Hypothalamus (tissue), 51 donors: Measurements from ENCODE around the gene CIBAR2.
"Not testable (repeated sequence)": the region's sequence is repeated elsewhere in the genome, so short reads cannot be mapped to it uniquely, and the experiment has no call there.

Source experiments
- DNase-seq, 51 donors: peaks; one replicate each; lab custom pipeline; 2025; lab: John Stamatoyannopoulos, UW

The CIBAR2 gene

GRCh38 chr16:85068746-85069145 lies 43.5 kb downstream of the CIBAR2 start:
- DNase-seq = no peak

- DNase-seq = no peak
Measured at GRCh38 chr16:85067426-85067825, 44.8 kb downstream of the CIBAR2 start.

- DNase-seq = no peak
Measured at GRCh38 chr16:85067024-85067423, 45.2 kb downstream of the CIBAR2 start.

GRCh38 chr16:85066346-85066885 lies 45.9 kb downstream of the CIBAR2 start:
- DNase-seq = no peak

GRCh38 chr16:85065099-85065498 lies 47.2 kb downstream of the CIBAR2 start:
- DNase-seq = no peak

GRCh38 chr16:85064186-85064585 lies 48.1 kb downstream of the CIBAR2 start:
- no peak for DNase-seq

GRCh38 chr16:85062845-85063244 lies 49.4 kb downstream of the CIBAR2 start:
- DNase-seq = peak in 1 of 51 donors; percentile 63

- DNase-seq = no peak
Measured at GRCh38 chr16:85062323-85062722, 49.9 kb downstream of the CIBAR2 start.

GRCh38 chr16:85061566-85061965 lies 50.7 kb downstream of the CIBAR2 start:
- DNase-seq = peak in 11 of 51 donors; percentile 15 to 44 (median 30)

- DNase-seq = no peak
Measured at GRCh38 chr16:85058909-85059308, 53.4 kb downstream of the CIBAR2 start.

GRCh38 chr16:85057948-85058347 lies 54.3 kb downstream of the CIBAR2 start:
- DNase-seq = peak in 1 of 51 donors; percentile 37

GRCh38 chr16:85057212-85057889 lies 54.9 kb downstream of the CIBAR2 start:
- DNase-seq = no peak

GRCh38 chr16:85056211-85056748 lies 56.0 kb downstream of the CIBAR2 start:
- peak in 7 of 51 donors; percentile 8 to 41 (median 20) for DNase-seq

GRCh38 chr16:85055493-85056210 lies 56.6 kb downstream of the CIBAR2 start:
- DNase-seq = peak in 17 of 51 donors; percentile 7 to 69 (median 23)

- no peak for DNase-seq
Measured at GRCh38 chr16:85054948-85055492, 57.3 kb downstream of the CIBAR2 start.

GRCh38 chr16:85054321-85054720 lies 58.0 kb downstream of the CIBAR2 start:
- DNase-seq = not testable (repeated sequence)

- no peak for DNase-seq
Measured at GRCh38 chr16:85052536-85052935, 59.7 kb downstream of the CIBAR2 start.

- no peak for DNase-seq
Measured at GRCh38 chr16:85051683-85052082, 60.6 kb downstream of the CIBAR2 start.

GRCh38 chr16:85051067-85051581 lies 61.1 kb downstream of the CIBAR2 start:
- DNase-seq = no peak

- no peak for DNase-seq
Measured at GRCh38 chr16:85049706-85050305, 62.5 kb downstream of the CIBAR2 start.
